HG02970 (cell line): Measurements from ENCODE around the gene EZR.

Source experiments
- ATAC-seq: cut with Tn5 transposase; IDR thresholded peaks from one replicate; pipeline ENCODE4 v1.9.1; 2021; ENCODE audit warnings: mild to moderate bottlenecking, moderate library complexity, moderate number of reproducible peaks; ENCODE audit not compliant: unreplicated experiment, low FRiP score

The EZR gene

GRCh38 chr6:158780246-158780884 is 38.8 kb downstream of the EZR start:
- no peak for ATAC-seq

DNA sequence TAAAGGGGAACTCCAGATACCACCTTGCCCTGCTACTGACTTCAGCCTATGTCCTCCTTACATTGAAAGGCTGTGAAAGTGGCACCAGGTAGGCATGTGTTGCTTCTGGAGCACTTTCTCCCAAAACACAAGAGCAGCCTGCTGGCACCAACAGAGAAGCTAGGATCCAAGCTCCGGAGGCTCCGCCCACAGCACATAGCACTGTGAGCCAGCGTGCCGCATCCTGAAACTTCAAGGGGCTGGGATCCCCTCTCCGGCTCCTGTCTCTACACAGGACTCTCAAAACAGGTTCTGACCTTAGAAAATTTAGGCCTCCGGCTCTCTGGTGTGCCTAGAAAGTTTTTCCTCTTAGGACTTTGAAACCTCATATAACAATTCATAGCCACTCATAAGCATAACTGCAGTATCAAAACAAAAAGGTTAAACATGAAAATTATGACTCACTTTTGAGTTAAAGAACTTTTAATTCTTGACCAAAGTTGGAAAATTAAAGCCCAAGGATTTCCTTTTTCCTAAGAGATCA is 41.1 kb downstream of the EZR start:
- ATAC-seq = no peak

DNA sequence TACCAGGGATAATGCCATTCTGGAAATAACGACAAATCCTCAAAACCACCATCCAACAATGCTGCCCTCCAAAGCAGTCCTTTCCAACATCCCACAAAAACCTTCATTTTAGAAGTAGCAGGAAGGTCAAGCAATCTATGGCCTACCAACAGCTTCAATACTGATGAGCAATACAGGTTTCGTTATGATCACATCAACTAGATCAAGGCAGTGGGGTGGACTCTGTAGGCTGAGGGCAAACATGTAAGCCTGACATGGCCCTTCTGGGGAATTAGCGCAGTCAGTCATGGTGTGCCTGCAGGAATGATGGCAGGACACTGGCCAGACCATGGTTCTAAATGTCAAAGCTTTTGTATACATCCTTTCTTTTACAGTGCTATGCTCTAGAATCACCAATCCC is 41.7 kb downstream of the EZR start:
- ATAC-seq = no peak

DNA sequence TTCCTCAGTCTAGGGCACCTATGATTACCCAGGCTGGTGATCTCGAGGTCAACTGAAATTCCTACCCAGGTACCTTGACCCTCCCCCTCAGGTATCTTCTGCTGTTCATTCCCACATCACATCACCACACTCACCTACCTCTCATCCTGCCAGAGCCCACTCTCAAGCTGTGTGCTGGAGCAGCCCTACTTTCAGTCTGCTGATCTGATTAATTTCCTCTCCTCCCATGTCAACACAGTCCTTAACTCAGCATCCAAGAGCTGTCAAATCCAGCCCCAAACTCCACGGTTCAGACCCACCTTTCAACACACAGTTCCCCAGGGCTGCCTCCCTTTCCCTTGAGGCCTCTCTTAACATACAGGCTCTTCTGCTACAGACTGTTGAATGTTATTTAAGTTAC is 42.4 kb downstream of the EZR start:
- no peak for ATAC-seq

DNA sequence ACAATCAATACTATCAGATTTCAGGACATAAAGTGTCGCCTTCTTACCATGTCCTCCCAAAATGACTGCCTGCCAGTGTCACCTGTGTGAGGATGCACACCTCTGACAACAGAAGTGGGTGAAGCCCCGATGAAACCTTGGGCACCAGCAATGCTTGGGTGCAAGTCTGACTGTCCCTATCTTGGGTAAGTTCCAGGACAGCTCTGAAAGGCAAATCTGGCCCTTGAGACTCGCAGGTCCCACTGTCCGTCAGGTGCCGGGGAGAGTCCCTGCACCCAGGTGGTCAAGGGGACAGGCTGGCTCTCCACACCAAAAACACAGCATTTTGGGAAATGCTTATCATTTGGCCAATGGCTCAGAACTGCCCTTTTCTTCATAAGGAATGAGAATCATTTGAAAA is 43.3 kb downstream of the EZR start:
- no peak for ATAC-seq

- ATAC-seq = no peak
Measured at GRCh38 chr6:158774717-158775449, 44.3 kb downstream of the EZR start.

DNA sequence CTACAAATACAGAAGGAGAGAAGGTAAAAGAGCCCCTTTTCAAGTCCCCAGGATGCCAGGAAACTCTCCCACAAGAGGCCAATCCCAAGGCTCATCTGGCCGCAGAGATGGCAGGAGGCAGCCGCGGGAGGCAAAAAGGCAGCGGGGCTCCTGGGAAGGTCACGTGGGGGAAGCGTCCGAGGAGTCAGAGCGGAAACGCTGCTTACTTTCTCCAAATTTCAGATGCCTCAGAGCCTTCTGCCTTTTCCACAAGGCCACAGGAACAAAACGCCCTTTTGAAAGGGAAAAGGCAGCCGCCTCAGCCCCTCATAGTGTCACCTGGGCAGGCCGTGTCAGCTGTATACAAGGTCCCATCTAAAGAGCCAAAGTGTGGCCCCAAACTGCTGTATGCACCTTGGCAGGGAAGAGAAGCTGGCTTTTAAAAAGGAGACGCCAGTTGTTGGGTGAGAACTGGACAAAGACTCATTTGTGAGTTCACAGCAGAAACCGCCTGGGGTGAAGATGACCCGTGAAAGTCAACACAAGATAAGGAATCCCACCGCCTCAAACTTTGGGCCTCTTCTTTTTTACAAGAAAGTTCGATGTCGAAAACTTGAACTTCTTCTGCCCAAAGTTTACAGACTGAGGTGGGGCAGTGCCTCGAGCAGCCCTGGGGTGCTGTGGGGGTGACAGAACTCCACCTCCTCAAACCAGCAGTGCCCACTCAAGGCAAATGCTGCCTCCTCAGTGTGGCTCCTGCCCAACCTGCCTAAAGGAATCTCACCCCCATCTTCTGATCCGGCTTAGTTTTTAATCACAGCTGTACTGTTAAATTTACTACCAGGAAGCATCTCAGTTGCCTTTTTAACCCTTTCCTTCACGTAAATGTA is 45.4 kb downstream of the EZR start:
- no peak for ATAC-seq

GRCh38 chr6:158772851-158773371 is 46.3 kb downstream of the EZR start:
- no peak for ATAC-seq

GRCh38 chr6:158772172-158772571 is 47.0 kb downstream of the EZR start:
- no peak for ATAC-seq

GRCh38 chr6:158771399-158772152 is 47.6 kb downstream of the EZR start:
- no peak for ATAC-seq

- ATAC-seq = no peak
Measured at GRCh38 chr6:158770533-158771330, 48.4 kb downstream of the EZR start.

GRCh38 chr6:158769771-158770432 is 49.3 kb downstream of the EZR start:
- no peak for ATAC-seq

GRCh38 chr6:158769234-158769770 is 49.9 kb downstream of the EZR start:
- ATAC-seq = no peak

- no peak for ATAC-seq
Measured at GRCh38 chr6:158768436-158768835, 50.7 kb downstream of the EZR start.

DNA sequence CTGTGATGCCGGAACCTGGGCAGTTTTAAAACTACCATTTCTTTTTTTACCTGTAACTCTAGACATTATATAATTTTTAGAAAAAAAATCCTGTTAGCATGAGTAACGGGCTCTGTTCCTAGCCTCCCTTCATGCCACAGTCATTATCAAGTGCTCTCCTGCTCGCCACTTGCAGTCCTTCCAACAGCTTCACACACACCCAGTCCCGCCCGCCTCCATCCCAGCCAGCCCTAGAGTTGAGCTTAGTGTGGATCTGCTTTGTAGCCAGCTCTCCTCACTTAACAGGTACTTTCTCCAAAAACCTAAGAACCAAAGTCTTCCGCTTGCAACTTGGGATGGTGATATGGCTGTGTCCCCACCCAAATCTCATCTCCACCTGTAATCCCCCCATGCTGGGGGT is 51.5 kb downstream of the EZR start:
- no peak for ATAC-seq

DNA sequence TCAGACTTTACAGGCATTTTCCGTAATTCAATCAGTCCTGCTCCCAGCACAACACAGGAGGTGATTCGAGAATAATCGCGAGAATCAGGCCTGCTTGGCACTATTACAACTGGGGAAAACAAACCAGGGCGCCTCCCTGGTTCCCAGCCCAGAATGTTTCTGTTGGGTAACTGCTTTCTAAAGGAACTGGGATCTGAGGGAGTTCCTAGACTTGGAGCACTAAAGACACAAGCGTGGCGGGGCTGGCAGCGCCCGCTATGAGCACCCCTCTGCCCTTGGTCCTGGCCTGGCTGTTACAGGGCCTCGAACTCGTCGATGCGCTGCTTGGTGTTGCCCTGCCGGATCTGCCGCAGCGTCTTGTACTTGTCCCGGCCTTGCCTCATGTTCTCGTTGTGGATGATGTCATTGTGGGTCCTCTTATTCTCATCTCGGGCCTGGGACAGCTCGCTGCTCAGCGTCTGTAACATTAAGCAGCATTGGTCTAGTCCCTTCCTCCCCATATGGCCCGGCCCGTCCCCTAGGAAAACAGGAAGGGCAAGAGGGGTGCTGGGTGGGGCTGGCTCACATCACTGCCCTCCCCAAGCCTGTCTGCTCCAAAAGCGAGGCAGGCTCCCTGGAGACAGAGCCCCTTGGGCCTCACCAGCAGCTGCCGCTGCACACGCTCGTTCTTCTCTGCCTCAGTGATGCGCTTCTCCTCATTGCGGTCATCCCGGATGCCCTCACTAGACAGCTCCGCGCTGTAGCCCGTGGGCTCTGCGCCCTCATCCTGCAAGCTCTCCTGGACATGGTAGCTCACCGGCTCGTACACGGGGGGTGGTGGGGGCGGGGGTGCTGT is 52.3 kb downstream of the EZR start:
- ATAC-seq = no peak

- ATAC-seq = no peak
Measured at GRCh38 chr6:158765499-158766068, 53.6 kb downstream of the EZR start.
